HepG2 (cell line): Measurements from ENCODE around the gene CCR2. TPM values are rescaled to one million over a fixed set of nuclear protein-coding genes. Genes with fewer than 3 reads are reported as not detected.

ENCODE experiments used
- ATAC-seq: fragments of 200-7000 bp; cut with Tn5 transposase; 3 replicates; pipeline ENCODE4 v1.9.1; 2020; ENCODE audit warnings: mild to moderate bottlenecking, moderate library complexity
- BruUV-seq: library from RNA; stranded (reverse); fragments of 400-500 nt; replicated peaks from 2 replicates; lab custom pipeline; 2021; lab: Mats Ljungman, UMichigan
- CTCF ChIA-PET: fragments of 300-600 bp; formaldehyde crosslinking; extraction: SDS; loops from one replicate; lab custom pipeline; 2021; ENCODE audit warnings: low total read pairs, inconsistent platforms, low intra/inter-chr PET ratio; lab: Yijun Ruan, JAX
- POLR2A ChIA-PET: fragments of 350-600 bp; sonication (Branson Sonifier 250); formaldehyde crosslinking; loops from one replicate; lab custom pipeline; 2020; ENCODE audit warnings: antibody characterized with exemption, inconsistent platforms; lab: Yijun Ruan, JAX
- DNase-seq: peaks from one replicate; pipeline ENCODE4 v3.0.0-alpha.2; 2015; ENCODE audit warnings: low spot score
- FAIRE-seq: peaks from 3 replicates; lab custom pipeline; 2011; peaks lifted over from hg19 to GRCh38; lab: Jason Lieb, UNC
- H2AFZ ChIP-seq: one replicate; pipeline ENCODE4 v1.6.1; 2011; ENCODE audit warnings: low read length, inconsistent platforms
- H3K27ac ChIP-seq: fragments of 300-600 bp; 3 replicates; pipeline ENCODE4 v1.8.0; 2011; ENCODE audit warnings: mixed run types, mild to moderate bottlenecking, mixed read lengths, low read length, inconsistent platforms; ENCODE audit not compliant: insufficient read depth; ENCODE audit errors: extremely low read length
- H3K27me3 ChIP-seq, 2 experiments: fragments of 200-600 bp in 1 of 2; 2 replicates in 1 of 2; 3 replicates in 1 of 2; pipeline versions ENCODE4 v1.6.0 to v1.8.0; 2011; ENCODE audit warnings: low read length in 2 of 2, mild to moderate bottlenecking in 2 of 2, moderate library complexity in 2 of 2, inconsistent platforms in 1 of 2; ENCODE audit not compliant: insufficient read depth in 2 of 2, control insufficient read depth in 1 of 2
- H3K36me3 ChIP-seq, 2 experiments: fragments of 200-600 bp in 1 of 2; replicated peaks in 1 of 2; 2 replicates in 1 of 2; 3 replicates in 1 of 2; pipeline versions ENCODE4 v1.5.1 to v1.8.0; 2011; ENCODE audit warnings: low read length in 2 of 2, inconsistent platforms in 1 of 2; ENCODE audit not compliant: insufficient read depth in 2 of 2, control insufficient read depth in 1 of 2
- H3K4me1 ChIP-seq: 2 replicates; pipeline ENCODE4 v1.5.1; 2012; ENCODE audit warnings: low read length, inconsistent platforms; ENCODE audit not compliant: insufficient read depth
- H3K4me2 ChIP-seq: 2 replicates; pipeline ENCODE4 v1.6.0; 2011; ENCODE audit warnings: low read depth, low read length, inconsistent platforms
- H3K4me3 ChIP-seq, 3 experiments: fragments of 200-600 bp in 1 of 3; sonication (generic), shearing (Covaris generic) in 1 of 3; replicated peaks in 1 of 3; 2 replicates each; pipeline ENCODE4 v1.5.1; 2011 to 2016; ENCODE audit warnings: low read length in 3 of 3, inconsistent platforms in 2 of 3, low read depth in 2 of 3, mild to moderate bottlenecking in 2 of 3, control low read depth in 1 of 3, mixed read lengths in 1 of 3; ENCODE audit not compliant: insufficient read depth in 1 of 3
- H3K79me2 ChIP-seq: one replicate; pipeline ENCODE4 v1.6.1; 2011; ENCODE audit warnings: low read length, inconsistent platforms; ENCODE audit not compliant: insufficient read depth
- H3K9ac ChIP-seq: 2 replicates; pipeline ENCODE4 v1.6.0; 2011; ENCODE audit warnings: mild to moderate bottlenecking, low read depth, low read length, inconsistent platforms; ENCODE audit not compliant: insufficient read depth
- H3K9me3 ChIP-seq: 2 replicates; pipeline ENCODE4 v1.5.1; 2012; ENCODE audit warnings: mild to moderate bottlenecking, low read length
- H4K20me1 ChIP-seq: 2 replicates; pipeline ENCODE4 v1.6.0; 2011; ENCODE audit warnings: inconsistent platforms, mild to moderate bottlenecking, low read length, moderate library complexity; ENCODE audit not compliant: insufficient read depth
- CEBPB ChIP-seq: IDR thresholded peaks from 2 replicates; pipeline ENCODE4 v1.6.1; 2011; ENCODE audit warnings: low read depth, low read length, improper control_type of control experiment, borderline replicate concordance
- CHD4 ChIP-seq: fragments of 200-600 bp; sonication (generic); IDR thresholded peaks from 2 replicates; pipeline ENCODE4 v1.7.0; 2017; ENCODE audit warnings: mild to moderate bottlenecking, low read length, borderline replicate concordance
- FOXP4 ChIP-seq: sonication (generic); formaldehyde crosslinking; IDR thresholded peaks from 2 replicates; pipeline ENCODE4 v1.4.0; 2020; ENCODE audit warnings: missing genetic modification reagents
- KMT2B ChIP-seq: IDR thresholded peaks from 2 replicates; pipeline ENCODE4 v1.6.1; 2016; ENCODE audit warnings: missing genetic modification reagents, missing compliant biosample characterization
- SOX5 ChIP-seq: IDR thresholded peaks from 2 replicates; pipeline ENCODE4 v1.6.1; 2016; ENCODE audit warnings: borderline replicate concordance
- ZBTB33 ChIP-seq: sonication (generic); formaldehyde crosslinking; IDR thresholded peaks from 2 replicates; pipeline ENCODE4 v1.4.0; 2020; ENCODE audit warnings: missing genetic modification reagents
- ZNF597 ChIP-seq: sonication (generic); formaldehyde crosslinking; IDR thresholded peaks from 2 replicates; pipeline ENCODE4 v1.5.0; 2020; ENCODE audit warnings: missing genetic modification reagents
- WGBS: methylation state at CpG from one replicate; pipeline ENCODE4 v1.1.6; 2017; ENCODE audit warnings: low lambda C conversion rate; 5-methylcytosine and 5-hydroxymethylcytosine counted together
- in situ Hi-C: cut with HindIII; loops from 2 replicates; pipeline ENCODE4 v1.10.0; 2017; ENCODE audit warnings: low pct_unique_long_range_greater_than_20kb; ENCODE audit not compliant: extremely low pct_ligation_motif_present
- intact Hi-C: fragments of 100-400 bp; cut with micrococcal nuclease; formaldehyde crosslinking; loops from one replicate; pipeline ENCODE4 v1.10.0; 2022; ENCODE audit not compliant: unreplicated experiment
- polyA plus RNA-seq, 8 experiments: library from polyadenylated mRNA; depleted of rRNA in 3 of 8; stranded (reverse) in 7 of 8; unstranded in 1 of 8; fragments of >200 nt; fragmentation: Illumina TruSeq in 4 of 8; extraction: Trizol in 4 of 8; gene quantifications; 2 replicates each; pipeline versions ENCODE4 v1.2.1 to v1.2.3, GENCODE V29; 2011 to 2016; ENCODE audit warnings: low read depth in 4 of 8, missing spikeins in 1 of 8, mixed read lengths in 1 of 8; ENCODE audit not compliant: insufficient read depth in 1 of 8
- total RNA-seq, 5 experiments: library from RNA; depleted of rRNA; stranded (reverse); fragments of >200 nt; fragmentation: Illumina TruSeq; extraction: Trizol; gene quantifications; 2 replicates each; pipeline ENCODE4 v1.2.3, GENCODE V29; 2016; ENCODE audit warnings: low read depth in 1 of 5

Gene CCR2
- total and polyA plus RNA-seq, 2 of the 13 experiments (the other 11 are each of a cell fraction or from before 2014, with no cell fraction given) = not detected

GRCh38 chr3:46395210-46395661 is 41.3 kb downstream of the CCR2 start:
- Histone ChIP-seq H3K4me2 (no peak overlapping the region), H3K27me3 (peaks cover 0 to 9% of the 10 kb centered on the region in 2 experiments; a peak in 1 of 5 replicates), H2AFZ (no peak overlapping the region), H3K27ac (no peak overlapping the region), H3K36me3 (no peaks in the 10 kb centered on the region), H3K4me3 (no peak overlapping the region), H3K79me2 (no peaks in the 10 kb centered on the region), H3K4me1 (no peaks in the 10 kb centered on the region), H3K9me3 (no peaks in the 10 kb centered on the region), H4K20me1 (no peaks in the 10 kb centered on the region), H3K9ac (no peak overlapping the region)
- ChIA-PET POLR2A (no interaction called here), CTCF (no interaction called here)
- WGBS = 28% methylated on average over 6 of the region's 6 CpGs
- TF ChIP-seq KMT2B (no peak), SOX5 (CRISPR knock-in tag) (no peak), ZBTB33 (no peak), CHD4 (no peak), FOXP4 (CRISPR knock-in tag) (no peak), ZNF597 (CRISPR knock-in tag) (no peak), CEBPB (peak; percentile 54; the same call in 1 of the 2 replicates)
- no peak for FAIRE-seq
- in situ Hi-C loops = no loop called here
- no peak for DNase-seq
- peak; percentile 65 for ATAC-seq
- no TSS peak for BruUV-seq
- intact Hi-C loops = no loop called here
